NCI-H2227 treated with DMSO at 0.1 percent for 48 hours (cell line): ENCODE measurements around the gene G6PD.
"Not testable (repeated sequence)": the region's sequence is repeated elsewhere in the genome, so short reads cannot be mapped to it uniquely, and the experiment has no call there.

ENCODE experiments used
- DNase-seq: peaks from one replicate; lab custom pipeline; 2025; lab: John Stamatoyannopoulos, UW

Gene G6PD

GRCh38 chrX:154515090-154515965, 31.3 kb downstream of the G6PD start:
- DNase-seq = no peak

GRCh38 chrX:154513716-154514115, 32.9 kb downstream of the G6PD start:
- DNase-seq = no peak

- DNase-seq = no peak
Measured at GRCh38 chrX:154512879-154513553, 33.6 kb downstream of the G6PD start.

- no peak for DNase-seq
Measured at GRCh38 chrX:154511761-154512160, 34.9 kb downstream of the G6PD start.

GRCh38 chrX:154509455-154509854, 37.2 kb downstream of the G6PD start:
- no peak for DNase-seq

- no peak for DNase-seq
Measured at GRCh38 chrX:154508384-154508745, 38.3 kb downstream of the G6PD start.

- DNase-seq = no peak
Measured at GRCh38 chrX:154507673-154508383, 38.8 kb downstream of the G6PD start.

GRCh38 chrX:154506483-154507332, 39.9 kb downstream of the G6PD start:
- no peak for DNase-seq

- DNase-seq = no peak
Measured at GRCh38 chrX:154505734-154506133, 40.9 kb downstream of the G6PD start.

- no peak for DNase-seq
Measured at GRCh38 chrX:154502989-154503388, 43.7 kb downstream of the G6PD start.

GRCh38 chrX:154502098-154502497, 44.5 kb downstream of the G6PD start:
- no peak for DNase-seq

- DNase-seq = not testable (repeated sequence)
Measured at GRCh38 chrX:154501423-154501822, 45.2 kb downstream of the G6PD start.

GRCh38 chrX:154496591-154497137, 50.0 kb downstream of the G6PD start:
- not testable (repeated sequence) for DNase-seq

GRCh38 chrX:154495472-154495922, 51.1 kb downstream of the G6PD start:
- no peak for DNase-seq

GRCh38 chrX:154494715-154495114, 51.9 kb downstream of the G6PD start:
- DNase-seq = no peak

- peak; percentile 86 for DNase-seq
Measured at GRCh38 chrX:154490414-154491083, 56.1 kb downstream of the G6PD start, which contains the start of gene SLC10A3. Gene SLC10A3 (minus strand): TSS chrX:154490629. CDS start chrX:154488940, 1,689 bp downstream.

- DNase-seq = no peak
Measured at GRCh38 chrX:154490021-154490413, 56.6 kb downstream of the G6PD start.

GRCh38 chrX:154489182-154489581, 57.5 kb downstream of the G6PD start:
- DNase-seq = no peak

- DNase-seq = no peak
Measured at GRCh38 chrX:154488336-154489075, 58.1 kb downstream of the G6PD start.
